ENCODE results near the gene SLC29A3. TPM values are rescaled to one million over a fixed set of nuclear protein-coding genes. Genes with fewer than 3 reads are reported as not detected.

Gene SLC29A3
- total and polyA plus RNA-seq, 10 of the 15 experiments (the other 5 are each of a cell fraction or from before 2014, with no cell fraction given), result 1.5 to 4.0 (median 2.7) TPM

DNA sequence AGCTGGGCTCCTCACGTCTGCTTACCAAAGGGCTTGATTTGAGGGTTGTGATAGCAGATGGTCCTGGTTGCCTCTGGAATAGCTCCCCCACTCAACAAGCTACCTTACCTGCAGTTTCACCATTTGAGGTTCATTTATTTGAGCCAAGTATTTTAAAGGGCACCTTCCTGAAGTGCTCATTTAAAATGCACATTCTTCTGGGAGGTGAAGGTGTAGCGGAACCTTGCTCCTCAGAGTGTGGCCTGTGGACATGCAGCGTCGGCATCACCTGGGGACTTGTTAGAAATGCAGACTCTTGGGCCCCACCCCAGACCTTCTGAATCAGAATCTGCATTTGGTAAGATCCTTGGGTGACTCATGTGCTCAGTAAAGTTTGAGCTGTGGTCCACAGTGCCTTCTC is 79.9 kb downstream of the SLC29A3 start:
- no peak overlapping the region for H3K4me3 ChIP-seq
- H4K20me1 ChIP-seq (ENCODE audit: control insufficient read depth, insufficient read depth), result peaks cover 3% of the 10 kb centered on the region; the same call in 1 of the 2 replicates
- H3K9ac ChIP-seq (ENCODE audit: control insufficient read depth, insufficient read depth, low read length), result no peak overlapping the region
- intact Hi-C loops (cut with micrococcal nuclease; ENCODE audit: unreplicated experiment) (no loop called here), in situ Hi-C loops (cut with MboI) (no loop called here)
- no peaks in the 10 kb centered on the region for H3K36me3 ChIP-seq (ENCODE audit: control insufficient read depth in 2 of 2, insufficient read depth in 2 of 2, low read length in 1 of 2)
- TF ChIP-seq, protein P1, sequence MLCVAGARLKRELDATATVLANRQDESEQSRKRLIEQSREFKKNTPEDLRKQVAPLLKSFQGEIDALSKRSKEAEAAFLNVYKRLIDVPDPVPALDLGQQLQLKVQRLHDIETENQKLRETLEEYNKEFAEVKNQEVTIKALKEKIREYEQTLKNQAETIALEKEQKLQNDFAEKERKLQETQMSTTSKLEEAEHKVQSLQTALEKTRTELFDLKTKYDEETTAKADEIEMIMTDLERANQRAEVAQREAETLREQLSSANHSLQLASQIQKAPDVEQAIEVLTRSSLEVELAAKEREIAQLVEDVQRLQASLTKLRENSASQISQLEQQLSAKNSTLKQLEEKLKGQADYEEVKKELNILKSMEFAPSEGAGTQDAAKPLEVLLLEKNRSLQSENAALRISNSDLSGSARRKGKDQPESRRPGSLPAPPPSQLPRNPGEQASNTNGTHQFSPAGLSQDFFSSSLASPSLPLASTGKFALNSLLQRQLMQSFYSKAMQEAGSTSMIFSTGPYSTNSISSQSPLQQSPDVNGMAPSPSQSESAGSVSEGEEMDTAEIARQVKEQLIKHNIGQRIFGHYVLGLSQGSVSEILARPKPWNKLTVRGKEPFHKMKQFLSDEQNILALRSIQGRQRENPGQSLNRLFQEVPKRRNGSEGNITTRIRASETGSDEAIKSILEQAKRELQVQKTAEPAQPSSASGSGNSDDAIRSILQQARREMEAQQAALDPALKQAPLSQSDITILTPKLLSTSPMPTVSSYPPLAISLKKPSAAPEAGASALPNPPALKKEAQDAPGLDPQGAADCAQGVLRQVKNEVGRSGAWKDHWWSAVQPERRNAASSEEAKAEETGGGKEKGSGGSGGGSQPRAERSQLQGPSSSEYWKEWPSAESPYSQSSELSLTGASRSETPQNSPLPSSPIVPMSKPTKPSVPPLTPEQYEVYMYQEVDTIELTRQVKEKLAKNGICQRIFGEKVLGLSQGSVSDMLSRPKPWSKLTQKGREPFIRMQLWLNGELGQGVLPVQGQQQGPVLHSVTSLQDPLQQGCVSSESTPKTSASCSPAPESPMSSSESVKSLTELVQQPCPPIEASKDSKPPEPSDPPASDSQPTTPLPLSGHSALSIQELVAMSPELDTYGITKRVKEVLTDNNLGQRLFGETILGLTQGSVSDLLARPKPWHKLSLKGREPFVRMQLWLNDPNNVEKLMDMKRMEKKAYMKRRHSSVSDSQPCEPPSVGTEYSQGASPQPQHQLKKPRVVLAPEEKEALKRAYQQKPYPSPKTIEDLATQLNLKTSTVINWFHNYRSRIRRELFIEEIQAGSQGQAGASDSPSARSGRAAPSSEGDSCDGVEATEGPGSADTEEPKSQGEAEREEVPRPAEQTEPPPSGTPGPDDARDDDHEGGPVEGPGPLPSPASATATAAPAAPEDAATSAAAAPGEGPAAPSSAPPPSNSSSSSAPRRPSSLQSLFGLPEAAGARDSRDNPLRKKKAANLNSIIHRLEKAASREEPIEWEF (IDR thresholded peaks at IDR 0.05; ENCODE audit: insufficient replicate concordance, low read depth, low read length), result no peak
- TF ChIP-seq KLF5 (IDR thresholded peaks at IDR 0.05; ENCODE audit: partially characterized antibody) (no peak), NR2C1 (IDR thresholded peaks at IDR 0.05) (no peak), TBL1XR1 (IDR thresholded peaks at IDR 0.05; ENCODE audit: low read depth, low read length) (no peak), E2F4 (IDR thresholded peaks at IDR 0.05; ENCODE audit: low read depth, low read length) (no peak), HCFC1 (IDR thresholded peaks at IDR 0.05; ENCODE audit: low read length) (no peak), CREB1 (IDR thresholded peaks at IDR 0.05; ENCODE audit: low read depth) (no peak), POLR2AphosphoS5 (IDR thresholded peaks at IDR 0.05; ENCODE audit: low read length) (no peak), TCF3 (IDR thresholded peaks at IDR 0.05; ENCODE audit: borderline replicate concordance, insufficient read depth, low read depth, low read length) (no peak)
- TF ChIP-seq, protein P2, sequence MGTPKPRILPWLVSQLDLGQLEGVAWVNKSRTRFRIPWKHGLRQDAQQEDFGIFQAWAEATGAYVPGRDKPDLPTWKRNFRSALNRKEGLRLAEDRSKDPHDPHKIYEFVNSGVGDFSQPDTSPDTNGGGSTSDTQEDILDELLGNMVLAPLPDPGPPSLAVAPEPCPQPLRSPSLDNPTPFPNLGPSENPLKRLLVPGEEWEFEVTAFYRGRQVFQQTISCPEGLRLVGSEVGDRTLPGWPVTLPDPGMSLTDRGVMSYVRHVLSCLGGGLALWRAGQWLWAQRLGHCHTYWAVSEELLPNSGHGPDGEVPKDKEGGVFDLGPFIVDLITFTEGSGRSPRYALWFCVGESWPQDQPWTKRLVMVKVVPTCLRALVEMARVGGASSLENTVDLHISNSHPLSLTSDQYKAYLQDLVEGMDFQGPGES (IDR thresholded peaks at IDR 0.05), result no peak
- no peak for FAIRE-seq
- ChIA-PET SMC1A (ENCODE audit: uncharacterized antibody, unreplicated experiment) (interaction anchor here (1.2 kb wide), 1 partner anchor 15 kb away, joined by 3 read pairs; no protein-coding TSS in a partner anchor), CTCF (interaction anchor here (0.8 to 3.6 kb wide), 6 partner anchors 11 to 375 kb away, joined by 3 to 13 read pairs (median 4); partner anchors contain the start of gene SLC29A3), POLR2A (no interaction called here), RAD21 (ENCODE audit: unreplicated experiment) (interaction anchor here (1.2 to 1.6 kb wide), 3 partner anchors 22 to 80 kb away, joined by 3 to 5 read pairs (median 3); partner anchors contain the start of gene SLC29A3)
- no peaks in the 10 kb centered on the region for H3K79me2 ChIP-seq (ENCODE audit: control insufficient read depth, insufficient read depth, low read length)
- no peaks in the 10 kb centered on the region for H3K4me1 ChIP-seq (ENCODE audit: control insufficient read depth, insufficient read depth, low read length)
- H3K27me3 ChIP-seq (replicated peaks in 1 of 2; ENCODE audit: control insufficient read depth in 2 of 2, insufficient read depth in 2 of 2, low read length in 1 of 2), result peaks cover 18 to 22% of the 10 kb centered on the region in 2 experiments
- no peak for DNase-seq (ENCODE audit: low read depth, low spot score)
- no peaks in the 10 kb centered on the region for H3K9me3 ChIP-seq (replicated peaks; ENCODE audit: control insufficient read depth, insufficient read depth, low read length)
- H3K27ac ChIP-seq (ENCODE audit: control insufficient read depth, insufficient read depth), result no peak overlapping the region
- WGBS (ENCODE audit: insufficient coverage, insufficient replicate concordance, low lambda C conversion rate, missing lambda C conversion rate), result 65% methylated on average over 4 of the region's 4 CpGs
- ATAC-seq, result no peak
- no peak overlapping the region for H2AFZ ChIP-seq (ENCODE audit: control insufficient read depth, low read depth, low read length)
- H3K4me2 ChIP-seq (ENCODE audit: control insufficient read depth, insufficient read depth), result no peak overlapping the region
- BruUV-seq (replicated peaks), result no TSS peak

Measured in GM12878 (cell line).